CD4-positive, alpha-beta T cell treated with Interleukin-4 for 4 hours (primary cell): ENCODE data around the gene NPPB.

Experiments used
- DNase-seq: peaks from one replicate; pipeline ENCODE4 v3.0.0-alpha.2; 2020

The NPPB gene

GRCh38 chr1:11831945-11832725 is 26.6 kb downstream of the NPPB start:
- DNase-seq, result no peak

GRCh38 chr1:11828511-11828910 is 30.2 kb downstream of the NPPB start:
- no peak for DNase-seq

- DNase-seq, result no peak
These were observed 31.8 kb downstream of the NPPB start for GRCh38 chr1:11826946-11827345.

GRCh38 chr1:11825131-11825530 is 33.6 kb downstream of the NPPB start:
- no peak for DNase-seq

- DNase-seq, result no peak
These were observed 35.2 kb downstream of the NPPB start for GRCh38 chr1:11823366-11824137.

- DNase-seq, result no peak
These were observed 36.7 kb downstream of the NPPB start for GRCh38 chr1:11822091-11822490.

GRCh38 chr1:11817192-11817591 is 41.6 kb downstream of the NPPB start:
- no peak for DNase-seq

GRCh38 chr1:11813021-11813420 is 45.7 kb downstream of the NPPB start:
- DNase-seq, result no peak
